IMR-90 (cell line): ENCODE data around the gene ZDHHC24. TPM values are rescaled to one million over a fixed set of nuclear protein-coding genes. Genes with fewer than 3 reads are reported as not detected.

Experiments
- ATAC-seq: fragments of 200-7000 bp; cut with Tn5 transposase; 2 replicates; pipeline ENCODE4 v1.9.1; 2020; ENCODE audit warnings: low read depth, mild to moderate bottlenecking, moderate library complexity
- BruUV-seq: library from RNA; stranded (reverse); fragments of 400-500 nt; replicated peaks from 2 replicates; lab custom pipeline; 2021; lab: Mats Ljungman, UMichigan
- CTCF ChIA-PET: fragments of 300-600 bp; formaldehyde crosslinking; extraction: SDS; loops from one replicate; lab custom pipeline; 2021; ENCODE audit warnings: antibody characterized with exemption; lab: Yijun Ruan, JAX
- POLR2A ChIA-PET: fragments of 300-600 bp; sonication (Branson Sonifier 250); formaldehyde crosslinking; loops from one replicate; lab custom pipeline; 2022; ENCODE audit warnings: antibody characterized with exemption; ENCODE audit not compliant: unreplicated experiment; lab: Charles Lee
- DNase-seq: peaks from one replicate; pipeline ENCODE4 v3.0.0; 2013
- H2AFZ ChIP-seq: replicated peaks from 2 replicates; pipeline ENCODE3; 2013; ENCODE audit warnings: low read length, mild to moderate bottlenecking; ENCODE audit not compliant: poor library complexity
- H2AK5ac ChIP-seq: 2 replicates; pipeline ENCODE4 v1.6.1; 2013; ENCODE audit warnings: low read depth, low read length, inconsistent platforms
- H2AK9ac ChIP-seq: replicated peaks from 2 replicates; pipeline ENCODE3; 2013; ENCODE audit warnings: mild to moderate bottlenecking, low read depth, low read length, moderate library complexity; ENCODE audit not compliant: poor library complexity
- H2BK120ac ChIP-seq: 2 replicates; pipeline ENCODE4 v1.6.1; 2013; ENCODE audit warnings: low read depth, low read length, inconsistent platforms
- H2BK15ac ChIP-seq: 3 replicates; pipeline ENCODE4 v1.6.1; 2013; ENCODE audit warnings: low read depth, low read length, inconsistent platforms
- H2BK20ac ChIP-seq: 2 replicates; pipeline ENCODE4 v1.6.1; 2013; ENCODE audit warnings: low read depth, mild to moderate bottlenecking, inconsistent platforms, low read length, moderate library complexity
- H2BK5ac ChIP-seq: 2 replicates; pipeline ENCODE4 v1.6.1; 2013; ENCODE audit warnings: mild to moderate bottlenecking, low read depth, low read length, inconsistent platforms; ENCODE audit not compliant: poor library complexity, severe bottlenecking
- H3K14ac ChIP-seq: replicated peaks from 2 replicates; pipeline ENCODE4 v1.6.1; 2013; ENCODE audit warnings: low read depth, low read length, inconsistent platforms
- H3K18ac ChIP-seq: 2 replicates; pipeline ENCODE4 v1.6.1; 2013; ENCODE audit warnings: low read depth, low read length, control low read depth
- H3K23ac ChIP-seq: 2 replicates; pipeline ENCODE4 v1.6.1; 2013; ENCODE audit warnings: low read depth, low read length, inconsistent platforms
- H3K27ac ChIP-seq: 2 replicates; pipeline ENCODE4 v1.5.1; 2013; ENCODE audit warnings: mild to moderate bottlenecking, control low read depth, low read length; ENCODE audit not compliant: insufficient read depth
- H3K27me3 ChIP-seq: 2 replicates; pipeline ENCODE4 v1.6.1; 2013; ENCODE audit warnings: low read length; ENCODE audit not compliant: control insufficient read depth, insufficient read depth
- H3K36me3 ChIP-seq: 2 replicates; pipeline ENCODE4 v1.6.1; 2013; ENCODE audit warnings: low read length, mixed read lengths; ENCODE audit not compliant: control insufficient read depth, insufficient read depth
- H3K4ac ChIP-seq: 2 replicates; pipeline ENCODE4 v1.6.1; 2013; ENCODE audit warnings: low read depth, low read length, inconsistent platforms
- H3K4me1 ChIP-seq: 2 replicates; pipeline ENCODE4 v1.6.1; 2013; ENCODE audit warnings: low read length, mixed read lengths; ENCODE audit not compliant: control insufficient read depth, insufficient read depth
- H3K4me2 ChIP-seq: 2 replicates; pipeline ENCODE4 v1.6.1; 2013; ENCODE audit warnings: low read depth, mild to moderate bottlenecking, control low read depth, low read length, moderate library complexity
- H3K4me3 ChIP-seq: 2 replicates; pipeline ENCODE4 v1.5.1; 2013; ENCODE audit warnings: low read depth, mild to moderate bottlenecking, control low read depth, low read length, moderate library complexity; ENCODE audit not compliant: insufficient read depth
- H3K56ac ChIP-seq: 2 replicates; pipeline ENCODE4 v1.6.1; 2013; ENCODE audit warnings: low read length, inconsistent platforms; ENCODE audit not compliant: insufficient read depth; ENCODE audit errors: extremely low read depth
- H3K79me1 ChIP-seq, 2 experiments: 2 replicates each; pipeline ENCODE4 v1.6.1; 2013; ENCODE audit warnings: low read length in 2 of 2, inconsistent platforms in 1 of 2, low read depth in 1 of 2
- H3K9ac ChIP-seq: 2 replicates; pipeline ENCODE4 v1.6.1; 2013; ENCODE audit warnings: low read depth, low read length, control low read depth
- H3K9me1 ChIP-seq: 2 replicates; pipeline ENCODE4 v1.6.1; 2013; ENCODE audit warnings: low read length, inconsistent platforms; ENCODE audit not compliant: insufficient read depth
- H3K9me3 ChIP-seq: 2 replicates; pipeline ENCODE4 v1.6.1; 2013; ENCODE audit warnings: low read length; ENCODE audit not compliant: control insufficient read depth, insufficient read depth
- H4K20me1 ChIP-seq: 2 replicates; pipeline ENCODE4 v1.6.1; 2013; ENCODE audit warnings: low read length, inconsistent platforms; ENCODE audit not compliant: insufficient read depth
- H4K5ac ChIP-seq: 2 replicates; pipeline ENCODE4 v1.6.1; 2013; ENCODE audit warnings: mild to moderate bottlenecking, low read depth, low read length, control low read depth
- H4K8ac ChIP-seq, 2 experiments: 2 replicates each; pipeline ENCODE4 v1.6.1; 2013; ENCODE audit warnings: low read depth in 2 of 2, low read length in 2 of 2, control low read depth in 1 of 2, inconsistent platforms in 1 of 2
- H4K91ac ChIP-seq: 2 replicates; pipeline ENCODE4 v1.6.1; 2013; ENCODE audit warnings: low read depth, low read length, inconsistent platforms; ENCODE audit not compliant: insufficient read depth
- BHLHE40 ChIP-seq: fragments of 150-350 bp; IDR thresholded peaks from 2 replicates; pipeline ENCODE4 v1.6.1; 2016; ENCODE audit warnings: mild to moderate bottlenecking, low read depth, low read length
- CHD1 ChIP-seq: IDR thresholded peaks from 2 replicates; pipeline ENCODE4 v1.6.1; 2012; ENCODE audit warnings: low read depth, low read length, improper control_type of control experiment
- CTCF ChIP-seq: conservative IDR thresholded peaks from 2 replicates; pipeline ENCODE4 v1.5.1; 2012; ENCODE audit warnings: mild to moderate bottlenecking, low read depth, low read length, improper control_type of control experiment
- MAFK ChIP-seq: IDR thresholded peaks from 2 replicates; pipeline ENCODE4 v1.6.1; 2012; ENCODE audit warnings: low read depth, low read length, improper control_type of control experiment
- MXI1 ChIP-seq: IDR thresholded peaks from 2 replicates; pipeline ENCODE4 v1.6.1; 2012; ENCODE audit warnings: low read depth, mild to moderate bottlenecking, low read length, moderate library complexity, borderline replicate concordance
- NFE2L2 ChIP-seq: fragments of 150-350 bp; IDR thresholded peaks from 2 replicates; pipeline ENCODE4 v1.6.1; 2016; ENCODE audit warnings: low read depth, mild to moderate bottlenecking, low read length
- POLR2A ChIP-seq: IDR thresholded peaks from 2 replicates; pipeline ENCODE4 v1.6.1; 2012; ENCODE audit warnings: mild to moderate bottlenecking, low read depth, low read length
- RCOR1 ChIP-seq: IDR thresholded peaks from 2 replicates; pipeline ENCODE4 v1.6.1; 2012; ENCODE audit warnings: mild to moderate bottlenecking, low read length, improper control_type of control experiment; ENCODE audit not compliant: insufficient replicate concordance
- RFX5 ChIP-seq: IDR thresholded peaks from 2 replicates; pipeline ENCODE4 v1.8.0; 2012; ENCODE audit warnings: low read depth, mild to moderate bottlenecking, low read length, moderate library complexity
- SMC3 ChIP-seq: fragments of 150-350 bp; IDR thresholded peaks from 2 replicates; pipeline ENCODE4 v1.6.1; 2016; ENCODE audit warnings: low read depth, mild to moderate bottlenecking, antibody characterized with exemption, low read length, moderate library complexity
- USF2 ChIP-seq: fragments of 150-350 bp; IDR thresholded peaks from 2 replicates; pipeline ENCODE4 v1.6.1; 2017; ENCODE audit warnings: mild to moderate bottlenecking, antibody characterized with exemption, low read length, low read depth
- WGBS, 2 experiments: methylation state at CpG; one replicate each; pipeline versions ENCODE4 v1.1.5 to v1.1.7; 2013; ENCODE audit warnings: missing lambda C conversion rate in 2 of 2; ENCODE audit not compliant: insufficient read length in 1 of 2; ENCODE audit errors: extremely low coverage in 2 of 2; 5-methylcytosine and 5-hydroxymethylcytosine counted together
- dilution Hi-C: fragments of 300-500 bp; cut with HindIII; formaldehyde crosslinking; loops from one replicate; pipeline ENCODE4 v1.14.3; 2018; ENCODE audit warnings: low sequenced_read_pairs; ENCODE audit not compliant: unreplicated experiment
- in situ Hi-C: fragments of 300-500 bp; cut with MboI; formaldehyde crosslinking; loops from 3 replicates; pipeline ENCODE4 v1.14.3; 2019; ENCODE audit warnings: low sequenced_read_pairs, inconsistent platforms, mixed read lengths
- intact Hi-C: fragments of 100-400 bp; cut with micrococcal nuclease; formaldehyde crosslinking; loops from 2 replicates; pipeline ENCODE4 v1.10.0; 2022
- polyA plus RNA-seq, 3 experiments: library from polyadenylated mRNA; depleted of rRNA; stranded (reverse); fragments of >200 nt; gene quantifications; 2 replicates each; pipeline ENCODE4 v1.2.3, GENCODE V29; 2012; ENCODE audit warnings: low replicate concordance in 1 of 3
- total RNA-seq: library from RNA; depleted of rRNA; stranded (reverse); fragments of >200 nt; gene quantifications from 2 replicates; pipeline ENCODE4 v1.2.3, GENCODE V29; 2012

ZDHHC24 gene
- total and polyA plus RNA-seq, 2 of the 4 experiments (the other 2 are of a cell fraction), result 3.2 to 10.9 TPM

- Histone ChIP-seq H3K9ac (no peak overlapping the region), H3K4ac (no peak overlapping the region), H3K9me3 (no peaks in the 10 kb centered on the region), H3K4me2 (no peak overlapping the region), H2AFZ (no peak overlapping the region), H3K56ac (no peak overlapping the region), H3K36me3 (peaks cover 54% of the 10 kb centered on the region), H3K79me1 (no peaks in the 10 kb centered on the region), H3K27ac (no peak overlapping the region), H2BK15ac (no peak overlapping the region), H2BK20ac (no peak overlapping the region), H4K8ac (no peak overlapping the region), H4K91ac (no peak overlapping the region), H3K4me3 (no peak overlapping the region), H3K9me1 (no peaks in the 10 kb centered on the region), H3K4me1 (peaks cover 2% of the 10 kb centered on the region; the same call in 1 of the 2 replicates), H2BK5ac (no peak overlapping the region), H4K20me1 (peaks cover 3% of the 10 kb centered on the region; the same call in 1 of the 2 replicates), H2AK5ac (no peak overlapping the region), H4K5ac (no peak overlapping the region), H3K23ac (no peak overlapping the region), H2AK9ac (no peak overlapping the region), H3K18ac (no peak overlapping the region), H2BK120ac (no peak overlapping the region), H3K14ac (no peak overlapping the region), H3K27me3 (no peaks in the 10 kb centered on the region)
- no TSS peak for BruUV-seq
- DNase-seq (no peak), ATAC-seq (no peak)
- dilution Hi-C loops, result no loop called here
- intact Hi-C loops, result no loop called here
- in situ Hi-C loops, result no loop called here
- TF ChIP-seq CHD1, result no peak
- TF ChIP-seq RFX5, result no peak
- no peak for TF ChIP-seq NFE2L2
- no peak for TF ChIP-seq MAFK
- TF ChIP-seq BHLHE40, result no peak
- TF ChIP-seq POLR2A, result no peak
- no peak for TF ChIP-seq USF2
- no peak for TF ChIP-seq MXI1
- no peak for TF ChIP-seq SMC3
- no peak for TF ChIP-seq RCOR1
- no peak for TF ChIP-seq CTCF
- 100% methylated on average over 1 of the region's 10 CpGs; no CpG with 5 or more reads in 1 of the 2 experiments for WGBS, 2 experiments
- POLR2A ChIA-PET, result no interaction called here
- CTCF ChIA-PET, result no interaction called here
These were observed 53.5 kb downstream of the ZDHHC24 start for GRCh38 chr11:66492161-66492865.
